H1 (cell line): Measurements from ENCODE around the gene SLC47A2. TPM values are rescaled to one million over a fixed set of nuclear protein-coding genes. Genes with fewer than 3 reads are reported as not detected.
A peak's percentile ranks its signal among the peaks of the same experiment; 100 is the strongest.

Experiments used
- CTCF ChIA-PET: fragments of 300-600 bp; sonication (Branson Sonifier 250); formaldehyde crosslinking; loops from one replicate; lab custom pipeline; 2021; ENCODE audit not compliant: partially characterized antibody; lab: Charles Lee
- POLR2A ChIA-PET: fragments of 300-600 bp; sonication (Branson Sonifier 250); formaldehyde crosslinking; loops from one replicate; lab custom pipeline; 2021; ENCODE audit warnings: inconsistent platforms; ENCODE audit not compliant: partially characterized antibody; lab: Charles Lee
- DNase-seq, 2 experiments: peaks; one replicate each; pipeline versions ENCODE4 v3.0.0 to v3.0.0-alpha.2; 2010 to 2022; ENCODE audit warnings: low spot score in 2 of 2, low read depth in 1 of 2, mixed read lengths in 1 of 2
- FAIRE-seq: peaks from 2 replicates; lab custom pipeline; 2011; peaks lifted over from hg19 to GRCh38; lab: Jason Lieb, UNC
- H2AFZ ChIP-seq: 2 replicates; pipeline ENCODE4 v1.8.1; 2012; ENCODE audit warnings: low read length, inconsistent platforms
- H2AK5ac ChIP-seq: 2 replicates; pipeline ENCODE4 v1.6.1; 2013; ENCODE audit warnings: low read depth, low read length
- H2BK120ac ChIP-seq: replicated peaks from 2 replicates; pipeline ENCODE3; 2013; ENCODE audit warnings: low read depth, low read length, inconsistent platforms
- H2BK12ac ChIP-seq: 2 replicates; pipeline ENCODE4 v1.6.1; 2013; ENCODE audit warnings: low read depth, low read length
- H2BK15ac ChIP-seq: 2 replicates; pipeline ENCODE4 v1.6.1; 2013; ENCODE audit warnings: low read length
- H2BK20ac ChIP-seq: 2 replicates; pipeline ENCODE4 v1.6.1; 2013; ENCODE audit warnings: low read length
- H2BK5ac ChIP-seq: 2 replicates; pipeline ENCODE4 v1.6.1; 2013; ENCODE audit warnings: low read depth, low read length
- H3K14ac ChIP-seq: 2 replicates; pipeline ENCODE4 v1.6.1; 2013; ENCODE audit warnings: inconsistent platforms; ENCODE audit not compliant: insufficient read length
- H3K18ac ChIP-seq: 2 replicates; pipeline ENCODE4 v1.6.1; 2013; ENCODE audit warnings: low read length; ENCODE audit errors: extremely low read depth
- H3K23ac ChIP-seq: 2 replicates; pipeline ENCODE4 v1.6.1; 2013; ENCODE audit warnings: inconsistent platforms; ENCODE audit not compliant: insufficient read length
- H3K23me2 ChIP-seq: 2 replicates; pipeline ENCODE4 v1.6.1; 2013; ENCODE audit warnings: low read depth, low read length
- H3K27ac ChIP-seq: 2 replicates; pipeline ENCODE4 v1.6.1; 2011; ENCODE audit warnings: low read depth, low read length, inconsistent platforms
- H3K27me3 ChIP-seq, 4 experiments: replicated peaks in 1 of 4; 1 replicate in 1 of 4; 2 replicates in 3 of 4; pipeline versions ENCODE4 v1.6.1 to v1.8.1; 2011 to 2013; ENCODE audit warnings: low read length in 3 of 4, mild to moderate bottlenecking in 3 of 4, inconsistent platforms in 2 of 4, mixed read lengths in 2 of 4, moderate library complexity in 1 of 4; ENCODE audit not compliant: control insufficient read depth in 3 of 4, insufficient read depth in 3 of 4; ENCODE audit errors: extremely low read depth in 1 of 4
- H3K36me3 ChIP-seq, 4 experiments: 2 replicates each; pipeline versions ENCODE4 v1.6.1 to v1.8.1; 2011 to 2013; ENCODE audit warnings: mild to moderate bottlenecking in 4 of 4, low read length in 3 of 4, moderate library complexity in 2 of 4, control low read depth in 1 of 4, inconsistent platforms in 1 of 4; ENCODE audit not compliant: insufficient read depth in 4 of 4, control insufficient read depth in 2 of 4
- H3K4ac ChIP-seq: replicated peaks from 2 replicates; pipeline ENCODE3; 2013; ENCODE audit warnings: low read length, low read depth, mixed read lengths, inconsistent platforms; ENCODE audit not compliant: insufficient read length
- H3K4me1 ChIP-seq, 4 experiments: replicated peaks in 1 of 4; 1 replicate in 1 of 4; 2 replicates in 3 of 4; pipeline versions ENCODE4 v1.6.1 to v1.8.1; 2011 to 2013; ENCODE audit warnings: low read length in 3 of 4, inconsistent platforms in 2 of 4, mixed read lengths in 1 of 4; ENCODE audit not compliant: insufficient read depth in 4 of 4, control insufficient read depth in 3 of 4
- H3K4me2 ChIP-seq, 2 experiments: 2 replicates each; pipeline versions ENCODE4 v1.6.1 to v1.8.1; 2011 to 2013; ENCODE audit warnings: low read depth in 2 of 2, low read length in 2 of 2, control low read depth in 1 of 2, inconsistent platforms in 1 of 2, mild to moderate bottlenecking in 1 of 2; ENCODE audit not compliant: insufficient read depth in 1 of 2
- H3K4me3 ChIP-seq, 4 experiments: fragments of 200-600, 300-600 bp in 1 of 4; sonication (generic), shearing (Covaris generic), sonication (Bioruptor Twin) in 1 of 4; 2 replicates each; pipeline versions ENCODE4 v1.5.1 to v1.8.1; 2011 to 2016; ENCODE audit warnings: low read length in 4 of 4, low read depth in 3 of 4, control low read depth in 2 of 4, inconsistent platforms in 2 of 4, mild to moderate bottlenecking in 2 of 4, mixed read lengths in 1 of 4, moderate library complexity in 1 of 4; ENCODE audit not compliant: insufficient read depth in 2 of 4; ENCODE audit errors: extremely low read depth in 1 of 4
- H3K56ac ChIP-seq: replicated peaks from 2 replicates; pipeline ENCODE3; 2013; ENCODE audit warnings: low read depth, mild to moderate bottlenecking, mixed read lengths, low read length, inconsistent platforms; ENCODE audit not compliant: insufficient read length
- H3K79me1 ChIP-seq: 2 replicates; pipeline ENCODE4 v1.6.1; 2013; ENCODE audit warnings: low read depth, low read length, control low read depth
- H3K79me2 ChIP-seq, 2 experiments: 2 replicates each; pipeline versions ENCODE4 v1.6.1 to v1.8.1; 2012 to 2013; ENCODE audit warnings: low read length in 2 of 2, mild to moderate bottlenecking in 2 of 2, inconsistent platforms in 1 of 2; ENCODE audit not compliant: insufficient read depth in 2 of 2, control insufficient read depth in 1 of 2
- H3K9ac ChIP-seq, 4 experiments: replicated peaks in 1 of 4; 1 replicate in 1 of 4; 2 replicates in 3 of 4; pipeline versions ENCODE4 v1.6.1 to v1.8.1; 2011 to 2013; ENCODE audit warnings: low read depth in 3 of 4, low read length in 3 of 4, control low read depth in 2 of 4, mild to moderate bottlenecking in 2 of 4, moderate library complexity in 2 of 4, inconsistent platforms in 1 of 4; ENCODE audit errors: extremely low read depth in 1 of 4
- H3K9me3 ChIP-seq, 2 experiments: 2 replicates each; pipeline versions ENCODE4 v1.6.1 to v1.8.1; 2012 to 2013; ENCODE audit warnings: mild to moderate bottlenecking in 2 of 2, moderate library complexity in 2 of 2, control low read depth in 1 of 2, inconsistent platforms in 1 of 2, low read depth in 1 of 2, low read length in 1 of 2, mixed read lengths in 1 of 2; ENCODE audit not compliant: insufficient read depth in 2 of 2
- H4K20me1 ChIP-seq, 2 experiments: replicated peaks in 1 of 2; 2 replicates each; pipeline versions ENCODE3 to v1.8.1; 2011 to 2013; ENCODE audit warnings: inconsistent platforms in 2 of 2, low read length in 2 of 2, mild to moderate bottlenecking in 1 of 2; ENCODE audit not compliant: insufficient read depth in 2 of 2, control insufficient read depth in 1 of 2
- H4K5ac ChIP-seq: 2 replicates; pipeline ENCODE4 v1.6.1; 2013; ENCODE audit warnings: low read length, low read depth, mixed read lengths, inconsistent platforms; ENCODE audit not compliant: insufficient read length
- H4K8ac ChIP-seq: 2 replicates; pipeline ENCODE4 v1.8.0; 2013; ENCODE audit warnings: mild to moderate bottlenecking, moderate library complexity, low read length, inconsistent platforms; ENCODE audit not compliant: insufficient read depth; ENCODE audit errors: extremely low read depth
- H4K91ac ChIP-seq: replicated peaks from 2 replicates; pipeline ENCODE3; 2013; ENCODE audit warnings: low read length, mixed read lengths, inconsistent platforms; ENCODE audit not compliant: insufficient read length
- ASH2L ChIP-seq: fragments of 200-600, 300-600 bp; sonication (generic); IDR thresholded peaks from one replicate; pipeline ENCODE4 v1.7.1; 2017; ENCODE audit warnings: low read length
- CHD2 ChIP-seq: IDR thresholded peaks from 2 replicates; pipeline ENCODE4 v1.6.1; 2012; ENCODE audit warnings: low read length, improper control_type of control experiment
- KDM1A ChIP-seq: fragments of 200-600, 300-600 bp; sonication (generic); IDR thresholded peaks from 2 replicates; pipeline ENCODE4 v1.7.1; 2016; ENCODE audit warnings: mild to moderate bottlenecking, low read length, borderline replicate concordance
- KDM5A ChIP-seq: fragments of 200-600 bp; IDR thresholded peaks from 2 replicates; pipeline ENCODE4 v1.7.1; 2012; ENCODE audit warnings: mild to moderate bottlenecking, low read length, inconsistent platforms, mixed read lengths
- MAX ChIP-seq: IDR thresholded peaks from 2 replicates; pipeline ENCODE4 v1.6.1; 2012; ENCODE audit warnings: inconsistent platforms
- NRF1 ChIP-seq: IDR thresholded peaks from 2 replicates; pipeline ENCODE4 v1.6.1; 2011; ENCODE audit warnings: mild to moderate bottlenecking, low read depth, low read length, improper control_type of control experiment
- RXRA ChIP-seq: IDR thresholded peaks from 2 replicates; pipeline ENCODE4 v1.6.1; 2011; ENCODE audit warnings: low read depth, mild to moderate bottlenecking, low read length, moderate library complexity; ENCODE audit not compliant: insufficient read depth
- SIX5 ChIP-seq: IDR thresholded peaks from 2 replicates; pipeline ENCODE4 v1.6.1; 2011; ENCODE audit warnings: mild to moderate bottlenecking, low read depth, low read length
- SRF ChIP-seq: IDR thresholded peaks from 2 replicates; pipeline ENCODE4 v1.6.1; 2011; ENCODE audit warnings: mild to moderate bottlenecking, low read depth, low read length, moderate library complexity
- TAF1 ChIP-seq: IDR thresholded peaks from 2 replicates; pipeline ENCODE4 v1.6.1; 2011; ENCODE audit warnings: mild to moderate bottlenecking, low read depth, low read length
- TAF7 ChIP-seq: optimal IDR thresholded peaks from 2 replicates; pipeline ENCODE3; 2011; ENCODE audit warnings: low read depth, mild to moderate bottlenecking, inconsistent platforms, low read length, moderate library complexity, borderline replicate concordance
- WGBS, 2 experiments: shearing (Covaris generic) in 1 of 2; methylation state at CpG; one replicate each; pipeline versions ENCODE4 v1.1.6 to v1.1.7; 2013 to 2015; ENCODE audit warnings: low lambda C conversion rate in 2 of 2, mixed read lengths in 2 of 2, inconsistent platforms in 1 of 2, low coverage in 1 of 2, missing lambda C conversion rate in 1 of 2; ENCODE audit not compliant: insufficient replicate concordance in 2 of 2, insufficient coverage in 1 of 2, insufficient read length in 1 of 2; ENCODE audit errors: extremely low coverage in 1 of 2, missing lambda C conversion rate in 1 of 2; 5-methylcytosine and 5-hydroxymethylcytosine counted together
- polyA plus RNA-seq, 7 experiments: library from polyadenylated mRNA; depleted of rRNA in 3 of 7; stranded (reverse) in 5 of 7; unstranded in 2 of 7; fragments of >200 nt in 5 of 7; fragments of 200-250 nt in 2 of 7; gene quantifications; 1 replicate in 5 of 7; 2 replicates in 1 of 7; 4 replicates in 1 of 7; pipeline versions ENCODE4 v1.2.1 to v1.2.3, GENCODE V29; 2011 to 2013; ENCODE audit warnings: missing spikeins in 2 of 7, mixed read lengths in 2 of 7
- total RNA-seq: library from RNA; stranded (reverse); fragmentation: NEBNext Ultra II Directional; extraction: Animal tissue kit (Norgen Biotek cat#: 25700); gene quantifications from 2 replicates; pipeline ENCODE4 v1.2.1, GENCODE V29; 2021

The SLC47A2 gene
- total and polyA plus RNA-seq, 2 of the 8 experiments (the other 6 are each of a cell fraction or from before 2014, with no cell fraction given), result not detected

GRCh38 chr17:19728084-19728495, 11.7 kb upstream of the SLC47A2 start:
- no peak overlapping the region for H2BK120ac ChIP-seq
- H3K14ac ChIP-seq, result no peak overlapping the region
- H3K23ac ChIP-seq, result no peak overlapping the region
- no peak overlapping the region for H3K4me2 ChIP-seq
- H2BK5ac ChIP-seq, result no peak overlapping the region
- no peak overlapping the region for H2BK12ac ChIP-seq
- H2BK15ac ChIP-seq, result no peak overlapping the region
- no peak overlapping the region for H2BK20ac ChIP-seq
- H3K27ac ChIP-seq, result no peak overlapping the region
- H3K79me1 ChIP-seq, result no peaks in the 10 kb centered on the region
- no peak overlapping the region for H3K18ac ChIP-seq
- no peak overlapping the region for H3K4ac ChIP-seq
- H3K79me2 ChIP-seq, result no peaks in the 10 kb centered on the region
- H3K23me2 ChIP-seq, result no peaks in the 10 kb centered on the region
- no peak overlapping the region for H4K8ac ChIP-seq
- H4K20me1 ChIP-seq, result no peaks in the 10 kb centered on the region
- ChIA-PET CTCF (interaction anchor here (0.6 to 2.5 kb wide), 17 partner anchors 9 to 328 kb away, joined by 3 to 13 read pairs (median 4); no protein-coding TSS in a partner anchor), POLR2A (no interaction called here)
- no peak for FAIRE-seq
- H3K56ac ChIP-seq, result no peak overlapping the region
- H3K4me3 ChIP-seq, result no peak overlapping the region
- no peaks in the 10 kb centered on the region for H3K36me3 ChIP-seq
- no peaks in the 10 kb centered on the region for H3K9me3 ChIP-seq
- H3K4me1 ChIP-seq, result no peaks in the 10 kb centered on the region
- no peak for DNase-seq
- no peak for TF ChIP-seq RXRA
- TF ChIP-seq CHD2, result no peak
- TF ChIP-seq MAX, result no peak
- no peak for TF ChIP-seq KDM5A
- no peak for TF ChIP-seq TAF1
- TF ChIP-seq SIX5, result no peak
- TF ChIP-seq TAF7, result no peak
- no peak for TF ChIP-seq SRF
- TF ChIP-seq NRF1, result no peak
- no peak for TF ChIP-seq KDM1A
- no peak for TF ChIP-seq ASH2L
- no peak overlapping the region for H3K9ac ChIP-seq
- 81% methylated on average over 4 of the region's 7 CpGs; no CpG with 5 or more reads in 1 of the 2 experiments for WGBS, 2 experiments
- H4K91ac ChIP-seq, result no peak overlapping the region
- no peaks in the 10 kb centered on the region for H3K27me3 ChIP-seq
- H2AFZ ChIP-seq, result no peak overlapping the region
- peak overlapping the region; percentile 53; the same call in 1 of the 2 replicates for H2AK5ac ChIP-seq
- no peak overlapping the region for H4K5ac ChIP-seq
